HepG2 (cell line): ENCODE measurements around the gene SLC19A1. TPM values are rescaled to one million over a fixed set of nuclear protein-coding genes. Genes with fewer than 3 reads are reported as not detected.

Source experiments
- CAMTA2 ChIP-seq: sonication (generic); formaldehyde crosslinking; IDR thresholded peaks from 2 replicates; pipeline ENCODE4 v1.4.0; 2020; ENCODE audit warnings: mild to moderate bottlenecking, missing genetic modification reagents, borderline replicate concordance
- EEA1 ChIP-seq: sonication (generic); formaldehyde crosslinking; IDR thresholded peaks from 2 replicates; pipeline ENCODE4 v1.5.1; 2020; ENCODE audit warnings: mild to moderate bottlenecking, missing genetic modification reagents, borderline replicate concordance
- GATAD2A ChIP-seq: IDR thresholded peaks from 2 replicates; pipeline ENCODE4 v1.6.1; 2016
- HIVEP1 ChIP-seq: sonication (generic); formaldehyde crosslinking; IDR thresholded peaks from 2 replicates; pipeline ENCODE4 v1.4.0; 2020; ENCODE audit warnings: mild to moderate bottlenecking, missing genetic modification reagents
- KDM3A ChIP-seq: IDR thresholded peaks from 2 replicates; pipeline ENCODE4 v1.6.1; 2018; ENCODE audit warnings: low read depth, missing compliant biosample characterization
- KLF11 ChIP-seq: IDR thresholded peaks from 2 replicates; pipeline ENCODE4 v1.6.1; 2016; ENCODE audit warnings: missing compliant biosample characterization
- MIER3 ChIP-seq: IDR thresholded peaks from 2 replicates; pipeline ENCODE4 v1.6.1; 2016; ENCODE audit warnings: missing compliant biosample characterization, borderline replicate concordance
- NFYB ChIP-seq: sonication (generic); formaldehyde crosslinking; IDR thresholded peaks from 2 replicates; pipeline ENCODE4 v1.4.0; 2020; ENCODE audit warnings: missing genetic modification reagents
- NKX3-1 ChIP-seq: sonication (generic); formaldehyde crosslinking; IDR thresholded peaks from 2 replicates; pipeline ENCODE4 v1.5.0; 2020; ENCODE audit warnings: missing genetic modification reagents
- PLRG1 ChIP-seq: fragments of 450-650 bp; conservative IDR thresholded peaks from 2 replicates; pipeline ENCODE4 v1.6.1; 2016
- RCOR2 ChIP-seq: IDR thresholded peaks from 2 replicates; pipeline ENCODE4 v1.6.1; 2016; ENCODE audit warnings: missing biosample characterization, missing genetic modification reagents
- SMAD9 ChIP-seq: sonication (generic); formaldehyde crosslinking; IDR thresholded peaks from 2 replicates; pipeline ENCODE4 v1.5.1; 2020; ENCODE audit warnings: mild to moderate bottlenecking, missing genetic modification reagents
- ZC3H13 ChIP-seq: sonication (generic); formaldehyde crosslinking; IDR thresholded peaks from 2 replicates; pipeline ENCODE4 v1.8.1; 2023; ENCODE audit warnings: mild to moderate bottlenecking, missing genetic modification reagents, moderate library complexity
- ZKSCAN8 ChIP-seq: IDR thresholded peaks from 2 replicates; pipeline ENCODE4 v1.6.1; 2016; ENCODE audit warnings: borderline replicate concordance, missing genetic modification reagents, missing compliant biosample characterization
- ZNF143 ChIP-seq: sonication (generic); formaldehyde crosslinking; IDR thresholded peaks from 2 replicates; pipeline ENCODE4 v1.4.0; 2020; ENCODE audit warnings: missing genetic modification reagents
- ZNF251 ChIP-seq: sonication (generic); formaldehyde crosslinking; IDR thresholded peaks from 2 replicates; pipeline ENCODE4 v1.9.0; 2021; ENCODE audit warnings: mild to moderate bottlenecking, missing genetic modification reagents
- ZNF546 ChIP-seq: sonication (generic); formaldehyde crosslinking; conservative IDR thresholded peaks from 2 replicates; pipeline ENCODE4 v1.8.1; 2023; ENCODE audit warnings: mild to moderate bottlenecking, missing genetic modification reagents
- ZNF607 ChIP-seq: sonication (generic); formaldehyde crosslinking; IDR thresholded peaks from 2 replicates; pipeline ENCODE4 v1.5.1; 2020; ENCODE audit warnings: missing genetic modification reagents, mild to moderate bottlenecking, borderline replicate concordance
- ZNF746 ChIP-seq: sonication (generic); formaldehyde crosslinking; IDR thresholded peaks from 2 replicates; pipeline ENCODE4 v1.8.0; 2022; ENCODE audit warnings: mild to moderate bottlenecking, missing genetic modification reagents
- ZNF839 ChIP-seq: sonication (generic); formaldehyde crosslinking; IDR thresholded peaks from 2 replicates; pipeline ENCODE4 v1.4.0; 2020; ENCODE audit warnings: missing genetic modification reagents, mild to moderate bottlenecking, borderline replicate concordance
- ZSCAN22 ChIP-seq: sonication (generic); formaldehyde crosslinking; IDR thresholded peaks from 2 replicates; pipeline ENCODE4 v1.4.0; 2020; ENCODE audit warnings: mild to moderate bottlenecking, missing genetic modification reagents
- polyA plus RNA-seq, 8 experiments: library from polyadenylated mRNA; depleted of rRNA in 3 of 8; stranded (reverse) in 7 of 8; unstranded in 1 of 8; fragments of >200 nt; fragmentation: Illumina TruSeq in 4 of 8; extraction: Trizol in 4 of 8; gene quantifications; 2 replicates each; pipeline versions ENCODE4 v1.2.1 to v1.2.3, GENCODE V29; 2011 to 2016; ENCODE audit warnings: low read depth in 4 of 8, missing spikeins in 1 of 8, mixed read lengths in 1 of 8; ENCODE audit not compliant: insufficient read depth in 1 of 8
- total RNA-seq, 5 experiments: library from RNA; depleted of rRNA; stranded (reverse); fragments of >200 nt; fragmentation: Illumina TruSeq; extraction: Trizol; gene quantifications; 2 replicates each; pipeline ENCODE4 v1.2.3, GENCODE V29; 2016; ENCODE audit warnings: low read depth in 1 of 5
- TF ChIP-seq, protein P1 (sequence below): IDR thresholded peaks from 2 replicates; pipeline ENCODE4 v1.4.0; 2020; ENCODE audit warnings: mild to moderate bottlenecking, missing genetic modification reagents
- TF ChIP-seq, protein P2 (sequence below): sonication (generic); formaldehyde crosslinking; IDR thresholded peaks from 2 replicates; pipeline ENCODE4 v1.4.0; 2020; ENCODE audit warnings: missing genetic modification reagents
- TF ChIP-seq, protein P3 (sequence below): sonication (generic); formaldehyde crosslinking; IDR thresholded peaks from 2 replicates; pipeline ENCODE4 v1.4.0; 2020; ENCODE audit warnings: missing genetic modification reagents

Gene SLC19A1
- total and polyA plus RNA-seq, 2 of the 13 experiments (the other 11 are each of a cell fraction or from before 2014, with no cell fraction given), result 21.8 to 23.0 TPM

DNA sequence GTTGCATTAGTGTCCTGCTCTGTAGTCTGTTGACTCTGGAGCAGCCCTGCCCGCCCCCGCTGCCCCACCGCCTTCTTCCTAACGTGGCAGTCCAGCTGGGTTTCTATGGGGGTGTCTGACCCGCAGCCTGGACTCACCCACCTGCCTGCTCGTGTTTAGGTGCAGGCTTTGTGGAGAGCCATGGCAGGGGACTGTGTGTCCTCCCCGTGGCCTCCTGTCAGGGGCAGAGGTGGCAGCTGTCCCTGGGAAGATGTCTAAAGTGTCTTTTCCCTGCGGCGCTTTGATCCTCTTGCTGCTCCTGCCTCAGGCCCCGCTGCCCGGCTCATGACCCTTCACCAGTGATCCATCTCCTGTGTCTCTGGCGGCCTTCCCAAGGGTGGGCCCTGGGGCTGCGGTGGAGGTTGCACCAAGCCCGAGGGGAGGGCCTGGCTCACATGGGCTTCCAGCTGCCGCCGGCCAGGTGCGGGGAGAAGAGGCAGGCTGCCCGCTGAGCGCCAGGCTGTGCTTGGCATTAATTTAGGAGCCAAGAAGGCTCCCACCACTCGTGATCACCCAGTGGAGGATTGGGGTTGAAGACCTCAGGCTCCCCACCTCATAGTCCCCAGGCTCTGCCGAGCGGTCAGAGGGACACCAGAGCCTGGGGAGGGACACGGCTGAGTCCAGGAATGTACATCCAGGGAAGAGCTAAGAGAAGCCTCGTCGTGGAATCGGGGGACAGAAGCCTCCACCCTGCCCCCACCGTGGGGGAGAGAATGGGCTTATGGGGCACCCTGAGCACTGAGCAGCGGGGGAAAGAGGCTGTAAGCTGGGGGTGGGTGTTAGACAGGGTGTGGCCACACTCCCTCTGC, 93.2 kb downstream of the SLC19A1 start (continued):
- TF ChIP-seq EEA1 (CRISPR knock-in tag), result peak; percentile 80; the same call in 1 of the 2 replicates
- no peak for TF ChIP-seq ZNF251 (CRISPR knock-in tag)
- TF ChIP-seq ZNF546, result no peak
- TF ChIP-seq HIVEP1 (CRISPR knock-in tag), result peak; percentile 82
- TF ChIP-seq ZSCAN22, result no peak
- TF ChIP-seq, protein P1, sequence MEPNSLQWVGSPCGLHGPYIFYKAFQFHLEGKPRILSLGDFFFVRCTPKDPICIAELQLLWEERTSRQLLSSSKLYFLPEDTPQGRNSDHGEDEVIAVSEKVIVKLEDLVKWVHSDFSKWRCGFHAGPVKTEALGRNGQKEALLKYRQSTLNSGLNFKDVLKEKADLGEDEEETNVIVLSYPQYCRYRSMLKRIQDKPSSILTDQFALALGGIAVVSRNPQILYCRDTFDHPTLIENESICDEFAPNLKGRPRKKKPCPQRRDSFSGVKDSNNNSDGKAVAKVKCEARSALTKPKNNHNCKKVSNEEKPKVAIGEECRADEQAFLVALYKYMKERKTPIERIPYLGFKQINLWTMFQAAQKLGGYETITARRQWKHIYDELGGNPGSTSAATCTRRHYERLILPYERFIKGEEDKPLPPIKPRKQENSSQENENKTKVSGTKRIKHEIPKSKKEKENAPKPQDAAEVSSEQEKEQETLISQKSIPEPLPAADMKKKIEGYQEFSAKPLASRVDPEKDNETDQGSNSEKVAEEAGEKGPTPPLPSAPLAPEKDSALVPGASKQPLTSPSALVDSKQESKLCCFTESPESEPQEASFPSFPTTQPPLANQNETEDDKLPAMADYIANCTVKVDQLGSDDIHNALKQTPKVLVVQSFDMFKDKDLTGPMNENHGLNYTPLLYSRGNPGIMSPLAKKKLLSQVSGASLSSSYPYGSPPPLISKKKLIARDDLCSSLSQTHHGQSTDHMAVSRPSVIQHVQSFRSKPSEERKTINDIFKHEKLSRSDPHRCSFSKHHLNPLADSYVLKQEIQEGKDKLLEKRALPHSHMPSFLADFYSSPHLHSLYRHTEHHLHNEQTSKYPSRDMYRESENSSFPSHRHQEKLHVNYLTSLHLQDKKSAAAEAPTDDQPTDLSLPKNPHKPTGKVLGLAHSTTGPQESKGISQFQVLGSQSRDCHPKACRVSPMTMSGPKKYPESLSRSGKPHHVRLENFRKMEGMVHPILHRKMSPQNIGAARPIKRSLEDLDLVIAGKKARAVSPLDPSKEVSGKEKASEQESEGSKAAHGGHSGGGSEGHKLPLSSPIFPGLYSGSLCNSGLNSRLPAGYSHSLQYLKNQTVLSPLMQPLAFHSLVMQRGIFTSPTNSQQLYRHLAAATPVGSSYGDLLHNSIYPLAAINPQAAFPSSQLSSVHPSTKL (CRISPR knock-in tag), result peak; percentile 89
- peak; percentile 83; the same call in 1 of the 2 replicates for TF ChIP-seq ZNF746 (CRISPR knock-in tag)
- TF ChIP-seq, protein P2, sequence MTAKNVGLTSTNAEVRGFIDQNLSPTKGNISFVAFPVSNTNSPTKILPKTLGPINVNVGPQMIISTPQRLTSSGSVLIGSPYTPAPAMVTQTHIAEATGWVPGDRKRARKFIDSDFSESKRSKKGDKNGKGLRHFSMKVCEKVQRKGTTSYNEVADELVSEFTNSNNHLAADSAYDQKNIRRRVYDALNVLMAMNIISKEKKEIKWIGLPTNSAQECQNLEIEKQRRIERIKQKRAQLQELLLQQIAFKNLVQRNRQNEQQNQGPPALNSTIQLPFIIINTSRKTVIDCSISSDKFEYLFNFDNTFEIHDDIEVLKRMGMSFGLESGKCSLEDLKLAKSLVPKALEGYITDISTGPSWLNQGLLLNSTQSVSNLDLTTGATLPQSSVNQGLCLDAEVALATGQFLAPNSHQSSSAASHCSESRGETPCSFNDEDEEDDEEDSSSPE (CRISPR knock-in tag), result no peak; the same call in 1 of the 2 replicates
- TF ChIP-seq ZNF143 (CRISPR knock-in tag), result no peak
- TF ChIP-seq KLF11 (CRISPR knock-in tag), result peak; percentile 45; the same call in 1 of the 2 replicates
- peak; percentile 55; the same call in 1 of the 2 replicates for TF ChIP-seq ZNF607 (CRISPR knock-in tag)
- TF ChIP-seq GATAD2A, result peak; percentile 81
- TF ChIP-seq NFYB (CRISPR knock-in tag), result no peak
- no peak for TF ChIP-seq MIER3 (CRISPR knock-in tag)
- no peak for TF ChIP-seq CAMTA2 (CRISPR knock-in tag)
- TF ChIP-seq ZKSCAN8, result peak; percentile 31; the same call in 1 of the 2 replicates
- no peak for TF ChIP-seq PLRG1
- TF ChIP-seq NKX3-1 (CRISPR knock-in tag), result no peak
- no peak for TF ChIP-seq ZC3H13 (CRISPR knock-in tag)
- 0 out of 2 replicates have a peak, but pooled peaks have one; percentile 54 for TF ChIP-seq ZNF839
- TF ChIP-seq, protein P3, sequence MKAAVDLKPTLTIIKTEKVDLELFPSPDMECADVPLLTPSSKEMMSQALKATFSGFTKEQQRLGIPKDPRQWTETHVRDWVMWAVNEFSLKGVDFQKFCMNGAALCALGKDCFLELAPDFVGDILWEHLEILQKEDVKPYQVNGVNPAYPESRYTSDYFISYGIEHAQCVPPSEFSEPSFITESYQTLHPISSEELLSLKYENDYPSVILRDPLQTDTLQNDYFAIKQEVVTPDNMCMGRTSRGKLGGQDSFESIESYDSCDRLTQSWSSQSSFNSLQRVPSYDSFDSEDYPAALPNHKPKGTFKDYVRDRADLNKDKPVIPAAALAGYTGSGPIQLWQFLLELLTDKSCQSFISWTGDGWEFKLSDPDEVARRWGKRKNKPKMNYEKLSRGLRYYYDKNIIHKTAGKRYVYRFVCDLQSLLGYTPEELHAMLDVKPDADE (CRISPR knock-in tag), result no peak
- no peak for TF ChIP-seq SMAD9 (CRISPR knock-in tag)
- peak; percentile 17; the same call in 1 of the 2 replicates for TF ChIP-seq RCOR2
- peak; percentile 74; the same call in 1 of the 2 replicates for TF ChIP-seq KDM3A (CRISPR knock-in tag)
